ENCODE results near the gene DDX54. TPM values are rescaled to one million over a fixed set of nuclear protein-coding genes. Genes with fewer than 3 reads are reported as not detected.

DDX54 gene
- total RNA-seq, 2 donors from 2014 or later: 35.1 to 38.0 TPM

DNA sequence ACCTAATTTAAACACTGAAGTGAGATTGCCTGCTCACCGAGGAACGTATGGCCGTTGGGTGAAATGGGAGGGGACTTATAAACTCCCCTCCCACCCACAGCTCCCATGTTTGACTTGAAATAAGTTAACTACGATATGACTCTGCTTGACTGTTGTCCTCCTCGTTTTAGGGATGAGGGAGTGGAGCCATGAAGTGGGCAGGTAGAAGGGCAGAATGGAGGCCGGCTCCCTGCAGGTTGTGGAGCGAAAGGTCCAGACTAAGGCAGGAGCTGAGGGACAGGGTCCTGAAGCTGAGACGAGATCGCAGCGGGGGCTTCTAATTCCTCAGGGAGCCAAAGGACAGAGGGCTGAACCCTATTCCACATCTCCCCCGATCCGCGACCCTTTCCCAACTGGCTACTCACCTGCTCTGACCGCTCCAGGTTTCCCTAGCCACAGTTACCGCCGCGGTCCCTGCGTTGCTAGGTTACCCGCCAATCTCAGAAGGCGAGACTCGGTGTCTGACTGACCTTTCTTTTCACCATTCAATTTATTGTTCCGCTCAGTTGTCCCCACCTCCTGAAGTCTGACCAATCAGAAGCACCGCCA is 35.4 kb upstream of the DDX54 start:
- peak overlapping the region; percentile 50 to 67 for H3K4me3 ChIP-seq
- no peak for TF ChIP-seq CTCF (IDR thresholded peaks at IDR 0.05)
- peak overlapping the region; percentile 34 to 44 for H3K27ac ChIP-seq
- H3K9me3 ChIP-seq: no peaks in the 10 kb centered on the region
- no peaks in the 10 kb centered on the region for H3K27me3 ChIP-seq
- peaks cover 0 to 50% of the 10 kb centered on the region in 2 donors for H3K4me1 ChIP-seq
- DNase-seq (ENCODE audit: low spot score): no peak
- no peaks in the 10 kb centered on the region for H3K36me3 ChIP-seq

DNA sequence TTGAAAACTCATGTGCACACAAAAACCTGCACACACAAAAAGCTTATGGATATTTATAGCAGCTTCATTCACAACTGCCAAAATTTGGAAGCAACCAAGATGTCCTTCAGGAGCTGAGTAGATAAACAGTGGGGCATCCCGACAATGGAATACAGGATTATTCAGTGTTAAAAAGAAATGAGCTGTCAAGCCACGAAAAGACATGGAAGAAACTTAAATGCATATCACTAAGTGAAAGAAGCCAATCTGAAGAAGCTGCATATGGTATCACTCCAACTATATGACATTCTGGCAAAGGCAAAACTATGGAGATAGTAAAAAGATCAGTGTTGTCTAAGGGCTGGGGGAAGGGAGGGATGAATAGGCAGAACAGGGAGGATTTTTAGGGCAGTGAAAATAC is 30.7 kb upstream of the DDX54 start:
- TF ChIP-seq CTCF (IDR thresholded peaks at IDR 0.05): no peak
- H3K36me3 ChIP-seq: no peaks in the 10 kb centered on the region
- H3K27ac ChIP-seq: no peak overlapping the region
- no peaks in the 10 kb centered on the region for H3K9me3 ChIP-seq
- H3K4me3 ChIP-seq: no peak overlapping the region
- no peaks in the 10 kb centered on the region for H3K27me3 ChIP-seq
- peaks cover 0 to 24% of the 10 kb centered on the region in 2 donors for H3K4me1 ChIP-seq
- DNase-seq (ENCODE audit: low spot score): no peak

DNA sequence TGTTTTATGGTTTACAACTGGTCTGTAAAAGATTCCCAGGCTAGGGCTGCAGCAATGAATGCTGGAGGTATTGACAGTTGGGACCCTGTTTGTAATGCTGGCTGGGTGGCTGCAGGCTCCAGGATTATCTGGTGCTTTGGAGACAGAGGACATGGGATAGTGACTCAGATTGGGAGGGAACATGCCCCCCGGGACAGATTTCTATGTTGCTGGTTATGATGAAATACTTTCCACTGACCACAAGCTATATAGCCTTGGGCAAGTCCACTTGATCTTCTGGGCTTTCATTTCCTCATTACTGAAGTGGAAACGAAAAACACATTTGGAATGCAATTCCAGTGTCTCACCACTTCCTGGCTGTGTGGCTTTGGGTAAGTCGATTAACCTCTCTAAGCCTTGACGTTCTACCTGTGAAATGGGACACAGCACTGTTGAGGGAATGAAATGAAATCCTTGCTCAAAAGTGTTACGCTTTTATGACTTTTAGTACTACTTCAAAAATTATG is 29.7 kb upstream of the DDX54 start:
- no peak overlapping the region for H3K4me3 ChIP-seq
- H3K27me3 ChIP-seq: no peaks in the 10 kb centered on the region
- DNase-seq (ENCODE audit: low spot score): peak; percentile 92
- H3K9me3 ChIP-seq: no peaks in the 10 kb centered on the region
- H3K36me3 ChIP-seq: no peaks in the 10 kb centered on the region
- TF ChIP-seq CTCF (IDR thresholded peaks at IDR 0.05): no peak
- H3K27ac ChIP-seq: peak overlapping the region; percentile 1 to 57
- peaks cover 0 to 18% of the 10 kb centered on the region in 2 donors for H3K4me1 ChIP-seq

- H3K27ac ChIP-seq: no peak overlapping the region
These were observed 25.9 kb upstream of the DDX54 start for GRCh38 chr12:113211160-113211559.

GRCh38 chr12:113208041-113208934 is 23.0 kb upstream of the DDX54 start:
- no peaks in the 10 kb centered on the region for H3K9me3 ChIP-seq
- no peaks in the 10 kb centered on the region for H3K27me3 ChIP-seq
- no peak overlapping the region for H3K4me3 ChIP-seq
- peak overlapping the region; percentile 66 to 71 for H3K27ac ChIP-seq
- peaks cover 0 to 30% of the 10 kb centered on the region in 2 donors for H3K4me1 ChIP-seq
- DNase-seq (ENCODE audit: low spot score): no peak
- TF ChIP-seq CTCF (IDR thresholded peaks at IDR 0.05): no peak
- H3K36me3 ChIP-seq: no peaks in the 10 kb centered on the region

More at GRCh38 chr12:113211160-113211559, 25.9 kb upstream of the DDX54 start:
- Histone ChIP-seq H3K27me3 (no peaks in the 10 kb centered on the region), H3K4me1 (peaks cover 0 to 34% of the 10 kb centered on the region in 2 donors), H3K4me3 (no peak overlapping the region), H3K36me3 (no peaks in the 10 kb centered on the region), H3K9me3 (no peaks in the 10 kb centered on the region)
- DNase-seq (ENCODE audit: low spot score): no peak
- TF ChIP-seq CTCF (IDR thresholded peaks at IDR 0.05): no peak
